ENCODE results near the gene DDX51.

Gene DDX51

DNA sequence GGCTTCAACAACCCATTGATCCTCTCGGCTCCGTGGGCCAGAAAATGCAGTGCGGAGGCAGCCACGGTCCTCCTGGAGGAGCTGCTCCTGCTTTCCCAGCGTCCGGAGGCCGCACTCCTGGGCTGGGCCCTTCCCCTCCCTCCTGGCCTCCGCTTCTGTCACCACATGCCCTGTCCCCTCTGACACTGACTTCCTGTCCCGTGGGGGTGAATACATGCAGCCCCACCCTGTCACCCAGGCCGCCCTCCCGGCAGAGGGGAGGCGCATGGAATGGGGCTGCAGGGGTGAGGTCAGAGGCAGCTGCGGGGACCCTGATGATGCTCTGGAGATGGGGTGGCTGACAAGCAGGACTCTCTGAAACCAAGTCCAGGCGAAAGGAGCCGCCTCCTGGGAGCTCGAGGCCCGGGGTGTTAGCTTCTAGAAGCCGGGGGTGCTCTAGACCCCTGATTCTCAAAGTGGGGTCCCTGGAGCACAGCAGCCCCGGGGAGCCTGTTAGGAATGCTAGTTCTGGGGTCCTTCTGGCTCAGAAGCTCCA lies 32.3 kb upstream of the DDX51 start:
- Histone ChIP-seq H3K27me3 (ENCODE audit: control insufficient read depth, insufficient read depth, low read length) (peaks cover 49% of the 10 kb centered on the region), H3K9ac (ENCODE audit: low read length) (no peak overlapping the region), H3K4me3 (ENCODE audit: low read length) (no peak overlapping the region), H3K27ac (ENCODE audit: low read length) (no peak overlapping the region), H3K9me3 (ENCODE audit: control insufficient read depth, low read depth, low read length) (no peaks in the 10 kb centered on the region), H3K4me1 (ENCODE audit: control insufficient read depth, low read depth, low read length) (no peaks in the 10 kb centered on the region), H3K36me3 (ENCODE audit: control insufficient read depth, low read depth, low read length) (no peaks in the 10 kb centered on the region)

DNA sequence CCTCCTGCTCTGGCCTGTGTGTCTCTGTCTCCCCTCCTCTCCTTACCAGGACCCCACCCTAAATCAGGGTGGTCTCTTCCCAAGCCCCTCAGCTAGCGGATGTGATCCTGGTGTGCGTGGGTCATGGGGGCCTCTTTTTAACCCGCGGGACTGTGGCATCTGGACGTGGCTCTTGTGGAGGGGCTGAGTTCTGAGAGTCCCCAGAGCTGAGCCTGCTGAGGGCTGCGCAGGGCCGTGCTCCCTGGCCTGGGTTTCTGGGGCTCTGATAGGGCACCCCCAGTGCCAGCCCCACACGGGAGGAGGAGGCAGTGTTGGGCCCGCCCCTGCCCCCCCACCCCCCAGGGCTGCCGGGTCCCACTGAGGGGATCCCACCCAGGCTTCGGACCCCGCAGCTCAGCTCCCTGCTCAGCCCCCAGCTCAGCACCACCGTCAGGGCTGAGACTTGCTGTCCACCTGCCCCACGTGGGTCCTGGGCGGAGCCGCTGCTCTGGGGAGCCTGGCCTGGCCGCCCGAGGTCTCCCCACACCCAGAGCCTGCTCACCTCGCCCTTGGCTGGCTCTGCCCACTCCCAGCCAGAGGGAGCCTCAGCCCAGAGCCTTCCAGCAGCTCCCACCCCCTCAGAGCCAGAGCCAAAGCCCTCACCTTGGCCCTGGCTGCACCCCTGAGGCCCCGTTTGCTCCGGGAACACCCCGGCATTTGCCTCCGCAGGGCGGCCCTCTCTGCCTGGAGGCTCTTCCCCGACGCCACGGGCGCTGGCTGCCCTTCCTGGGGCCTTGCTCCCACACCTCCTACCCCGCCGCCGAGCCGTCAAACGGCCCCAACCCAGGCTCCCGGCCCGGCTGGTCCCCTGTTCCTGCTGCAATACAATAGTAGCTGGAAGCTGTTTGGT lies 31.6 kb upstream of the DDX51 start:
- peaks cover 50% of the 10 kb centered on the region for H3K27me3 ChIP-seq (ENCODE audit: control insufficient read depth, insufficient read depth, low read length)
- no peak overlapping the region for H3K9ac ChIP-seq (ENCODE audit: low read length)
- H3K4me1 ChIP-seq (ENCODE audit: control insufficient read depth, low read depth, low read length), result no peaks in the 10 kb centered on the region
- no peaks in the 10 kb centered on the region for H3K9me3 ChIP-seq (ENCODE audit: control insufficient read depth, low read depth, low read length)
- H3K4me3 ChIP-seq (ENCODE audit: low read length), result no peak overlapping the region
- H3K36me3 ChIP-seq (ENCODE audit: control insufficient read depth, low read depth, low read length), result no peaks in the 10 kb centered on the region
- no peak overlapping the region for H3K27ac ChIP-seq (ENCODE audit: low read length)

- Histone ChIP-seq H3K27me3 (ENCODE audit: control insufficient read depth, insufficient read depth, low read length) (peaks cover 57% of the 10 kb centered on the region), H3K9me3 (ENCODE audit: control insufficient read depth, low read depth, low read length) (no peaks in the 10 kb centered on the region), H3K4me1 (ENCODE audit: control insufficient read depth, low read depth, low read length) (no peaks in the 10 kb centered on the region), H3K9ac (ENCODE audit: low read length) (no peak overlapping the region), H3K4me3 (ENCODE audit: low read length) (no peak overlapping the region), H3K36me3 (ENCODE audit: control insufficient read depth, low read depth, low read length) (no peaks in the 10 kb centered on the region), H3K27ac (ENCODE audit: low read length) (no peak overlapping the region)
Observed at GRCh38 chr12:132174839-132175490, 30.8 kb upstream of the DDX51 start.

GRCh38 chr12:132174015-132174838 lies 30.1 kb upstream of the DDX51 start:
- Histone ChIP-seq H3K27me3 (ENCODE audit: control insufficient read depth, insufficient read depth, low read length) (peaks cover 56% of the 10 kb centered on the region), H3K4me1 (ENCODE audit: control insufficient read depth, low read depth, low read length) (no peaks in the 10 kb centered on the region), H3K9me3 (ENCODE audit: control insufficient read depth, low read depth, low read length) (no peaks in the 10 kb centered on the region), H3K9ac (ENCODE audit: low read length) (no peak overlapping the region), H3K4me3 (ENCODE audit: low read length) (no peak overlapping the region), H3K27ac (ENCODE audit: low read length) (no peak overlapping the region), H3K36me3 (ENCODE audit: control insufficient read depth, low read depth, low read length) (no peaks in the 10 kb centered on the region)

GRCh38 chr12:132173135-132174014 lies 29.3 kb upstream of the DDX51 start:
- Histone ChIP-seq H3K36me3 (ENCODE audit: control insufficient read depth, low read depth, low read length) (no peaks in the 10 kb centered on the region), H3K4me1 (ENCODE audit: control insufficient read depth, low read depth, low read length) (no peaks in the 10 kb centered on the region), H3K27ac (ENCODE audit: low read length) (no peak overlapping the region), H3K9ac (ENCODE audit: low read length) (no peak overlapping the region), H3K9me3 (ENCODE audit: control insufficient read depth, low read depth, low read length) (no peaks in the 10 kb centered on the region), H3K4me3 (ENCODE audit: low read length) (no peak overlapping the region), H3K27me3 (ENCODE audit: control insufficient read depth, insufficient read depth, low read length) (peaks cover 48% of the 10 kb centered on the region)

GRCh38 chr12:132172619-132173018 lies 28.5 kb upstream of the DDX51 start:
- no peaks in the 10 kb centered on the region for H3K4me1 ChIP-seq (ENCODE audit: control insufficient read depth, low read depth, low read length)
- H3K27ac ChIP-seq (ENCODE audit: low read length), result no peak overlapping the region
- no peak overlapping the region for H3K4me3 ChIP-seq (ENCODE audit: low read length)
- H3K36me3 ChIP-seq (ENCODE audit: control insufficient read depth, low read depth, low read length), result no peaks in the 10 kb centered on the region
- peaks cover 43% of the 10 kb centered on the region for H3K27me3 ChIP-seq (ENCODE audit: control insufficient read depth, insufficient read depth, low read length)
- no peaks in the 10 kb centered on the region for H3K9me3 ChIP-seq (ENCODE audit: control insufficient read depth, low read depth, low read length)
- no peak overlapping the region for H3K9ac ChIP-seq (ENCODE audit: low read length)

DNA sequence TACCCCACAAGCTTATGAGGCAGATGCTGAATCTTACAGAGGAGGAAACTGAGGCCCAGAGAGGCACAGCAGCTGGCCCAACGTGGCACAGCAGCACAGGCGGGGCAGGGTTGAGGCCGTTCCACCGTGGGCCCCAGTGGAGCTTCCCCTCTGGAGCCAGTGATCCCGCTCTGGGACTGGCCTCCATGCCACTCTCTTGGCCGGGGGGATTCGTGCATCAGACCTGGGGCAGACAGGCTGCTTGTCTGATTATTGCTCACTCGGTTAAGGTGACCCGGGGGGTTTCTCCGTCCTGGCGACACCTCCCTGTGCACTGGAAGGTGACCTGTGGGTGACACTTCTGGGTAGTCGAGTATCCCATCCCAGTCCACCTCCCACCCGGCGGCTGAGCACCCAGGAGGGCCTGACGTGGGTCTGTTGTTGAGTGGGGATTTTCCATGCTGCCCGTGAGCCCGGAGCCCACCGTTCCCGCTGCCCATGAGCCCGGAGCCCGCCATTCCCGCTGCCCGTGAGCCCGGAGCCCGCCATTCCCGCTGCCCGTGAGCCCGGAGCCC lies 27.9 kb upstream of the DDX51 start:
- H3K27ac ChIP-seq (ENCODE audit: low read length), result no peak overlapping the region
- no peak overlapping the region for H3K9ac ChIP-seq (ENCODE audit: low read length)
- H3K27me3 ChIP-seq (ENCODE audit: control insufficient read depth, insufficient read depth, low read length), result peaks cover 40% of the 10 kb centered on the region
- H3K4me1 ChIP-seq (ENCODE audit: control insufficient read depth, low read depth, low read length), result no peaks in the 10 kb centered on the region
- no peaks in the 10 kb centered on the region for H3K9me3 ChIP-seq (ENCODE audit: control insufficient read depth, low read depth, low read length)
- H3K36me3 ChIP-seq (ENCODE audit: control insufficient read depth, low read depth, low read length), result no peaks in the 10 kb centered on the region
- H3K4me3 ChIP-seq (ENCODE audit: low read length), result no peak overlapping the region

GRCh38 chr12:132171293-132171967 lies 27.3 kb upstream of the DDX51 start:
- H3K4me1 ChIP-seq (ENCODE audit: control insufficient read depth, low read depth, low read length), result no peaks in the 10 kb centered on the region
- H3K27me3 ChIP-seq (ENCODE audit: control insufficient read depth, insufficient read depth, low read length), result peaks cover 38% of the 10 kb centered on the region

GRCh38 chr12:132170637-132171292 lies 26.6 kb upstream of the DDX51 start:
- Histone ChIP-seq H3K4me3 (ENCODE audit: low read length) (no peak overlapping the region), H3K9ac (ENCODE audit: low read length) (no peak overlapping the region), H3K27ac (ENCODE audit: low read length) (no peak overlapping the region), H3K9me3 (ENCODE audit: control insufficient read depth, low read depth, low read length) (no peaks in the 10 kb centered on the region), H3K4me1 (ENCODE audit: control insufficient read depth, low read depth, low read length) (no peaks in the 10 kb centered on the region), H3K36me3 (ENCODE audit: control insufficient read depth, low read depth, low read length) (no peaks in the 10 kb centered on the region), H3K27me3 (ENCODE audit: control insufficient read depth, insufficient read depth, low read length) (peaks cover 38% of the 10 kb centered on the region)

More at GRCh38 chr12:132171293-132171967, 27.3 kb upstream of the DDX51 start:
- no peak overlapping the region for H3K9ac ChIP-seq (ENCODE audit: low read length)
- H3K36me3 ChIP-seq (ENCODE audit: control insufficient read depth, low read depth, low read length), result no peaks in the 10 kb centered on the region
- H3K4me3 ChIP-seq (ENCODE audit: low read length), result no peak overlapping the region
- no peaks in the 10 kb centered on the region for H3K9me3 ChIP-seq (ENCODE audit: control insufficient read depth, low read depth, low read length)
- no peak overlapping the region for H3K27ac ChIP-seq (ENCODE audit: low read length)

Measured in iPS-18a (cell line).